Measurements from ENCODE around the gene LRMDA. TPM values are rescaled to one million over a fixed set of nuclear protein-coding genes. Genes with fewer than 3 reads are reported as not detected.

Gene LRMDA
- total RNA-seq, 1 donor from 2014 or later = not detected

DNA sequence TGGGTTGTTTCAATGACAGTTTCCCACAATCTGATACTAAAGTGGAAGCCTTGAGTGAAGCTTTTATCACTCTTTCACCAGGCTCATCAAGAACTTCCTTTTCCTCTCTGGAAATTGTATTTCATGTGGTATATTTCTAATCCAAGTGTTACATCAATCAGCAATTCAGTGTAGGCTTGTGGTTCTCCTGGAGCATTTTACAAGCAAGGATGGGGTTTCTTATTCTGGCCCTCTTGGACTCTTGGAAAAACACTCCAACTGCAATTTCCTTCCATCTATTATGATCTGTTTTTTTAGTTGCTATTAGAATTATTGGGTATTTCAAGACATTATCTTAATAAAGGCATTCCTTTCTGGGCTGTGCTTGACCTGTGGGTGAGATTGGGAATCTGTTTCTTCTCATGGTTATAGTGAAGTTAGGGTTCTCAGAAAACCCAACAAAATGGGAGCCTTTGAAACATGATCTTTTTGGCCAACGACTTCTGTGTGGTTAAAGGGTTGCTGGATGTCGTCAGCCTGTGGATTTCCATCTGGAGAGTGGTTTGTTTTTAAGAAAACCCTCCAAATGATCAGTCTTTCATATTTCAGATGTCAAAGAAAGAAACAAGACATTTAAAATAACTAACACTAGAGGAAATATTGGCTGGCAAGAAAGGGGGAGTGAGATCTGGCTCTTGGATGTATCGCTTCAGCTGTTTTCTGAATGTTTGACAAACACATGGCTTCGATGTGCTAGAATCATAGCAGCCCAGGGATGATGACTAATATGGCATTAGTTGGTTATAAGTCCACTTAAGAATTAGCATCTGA is 540.2 kb downstream of the LRMDA start:
- intact Hi-C loops (cut with micrococcal nuclease) = no loop called here

- intact Hi-C loops (cut with micrococcal nuclease) = no loop called here
These were observed 541.3 kb downstream of the LRMDA start for GRCh38 chr10:75972491-75973276.

DNA sequence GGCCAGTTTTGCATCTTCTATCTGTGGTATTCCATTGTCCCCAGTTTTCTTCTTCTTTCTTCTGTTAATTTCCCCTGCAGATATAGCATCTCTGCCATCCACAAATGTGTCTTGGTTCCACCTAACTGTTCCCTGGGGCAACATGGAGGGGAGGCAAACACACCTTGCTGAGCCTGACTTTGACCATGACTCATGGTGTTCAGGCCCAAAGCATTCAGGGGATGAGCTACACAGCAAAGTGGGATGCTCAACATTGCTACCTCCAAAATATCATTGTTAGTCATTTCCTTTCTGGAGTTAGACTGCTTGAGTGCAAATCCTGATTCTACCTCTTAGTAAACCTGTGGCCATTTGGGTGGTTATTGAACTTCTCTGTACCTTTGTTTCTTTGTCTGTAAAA is 542.7 kb downstream of the LRMDA start:
- intact Hi-C loops (cut with micrococcal nuclease) = no loop called here

DNA sequence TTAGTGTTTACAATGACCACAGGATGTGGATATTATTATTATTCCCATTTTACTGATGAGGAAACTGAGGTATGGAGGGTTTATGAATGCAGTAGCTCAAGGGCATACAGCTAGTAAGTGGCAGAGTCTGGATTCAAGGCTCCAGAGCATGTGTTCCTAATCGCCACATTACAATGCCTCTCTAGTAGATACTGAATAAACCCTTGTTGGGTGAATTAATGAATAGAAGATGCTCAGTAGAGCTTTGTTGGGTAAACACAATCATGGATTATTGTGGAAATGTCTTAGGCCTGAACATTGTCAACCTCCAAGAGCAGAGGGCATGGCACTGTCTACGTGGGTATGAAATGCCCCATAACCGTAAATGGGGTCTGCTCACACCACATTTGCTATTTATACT is 545.3 kb downstream of the LRMDA start:
- intact Hi-C loops (cut with micrococcal nuclease) = no loop called here

GRCh38 chr10:75977139-75977538 is 545.7 kb downstream of the LRMDA start:
- intact Hi-C loops (cut with micrococcal nuclease) = no loop called here

DNA sequence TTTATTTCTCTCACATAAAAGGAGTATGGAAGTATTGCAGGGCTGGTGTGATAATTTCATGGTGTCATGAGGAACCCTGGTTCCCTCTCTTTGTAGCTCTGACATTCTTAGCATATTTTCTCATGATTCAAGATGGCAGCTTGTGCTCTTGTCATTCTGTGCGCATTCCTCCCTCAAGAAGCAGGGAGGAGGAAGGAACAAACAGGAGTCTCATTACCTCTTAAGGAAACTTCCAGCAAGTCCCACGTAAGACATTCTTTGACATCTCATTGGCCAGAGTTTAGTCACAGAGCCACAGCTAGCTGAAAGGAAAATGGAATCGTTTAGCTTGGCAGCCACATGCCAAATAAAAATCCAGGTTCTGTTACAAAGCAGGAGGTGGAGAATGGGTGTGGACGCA is 546.8 kb downstream of the LRMDA start:
- intact Hi-C loops (cut with micrococcal nuclease) = no loop called here

GRCh38 chr10:75980419-75981002 is 549.1 kb downstream of the LRMDA start:
- intact Hi-C loops (cut with micrococcal nuclease) = no loop called here

DNA sequence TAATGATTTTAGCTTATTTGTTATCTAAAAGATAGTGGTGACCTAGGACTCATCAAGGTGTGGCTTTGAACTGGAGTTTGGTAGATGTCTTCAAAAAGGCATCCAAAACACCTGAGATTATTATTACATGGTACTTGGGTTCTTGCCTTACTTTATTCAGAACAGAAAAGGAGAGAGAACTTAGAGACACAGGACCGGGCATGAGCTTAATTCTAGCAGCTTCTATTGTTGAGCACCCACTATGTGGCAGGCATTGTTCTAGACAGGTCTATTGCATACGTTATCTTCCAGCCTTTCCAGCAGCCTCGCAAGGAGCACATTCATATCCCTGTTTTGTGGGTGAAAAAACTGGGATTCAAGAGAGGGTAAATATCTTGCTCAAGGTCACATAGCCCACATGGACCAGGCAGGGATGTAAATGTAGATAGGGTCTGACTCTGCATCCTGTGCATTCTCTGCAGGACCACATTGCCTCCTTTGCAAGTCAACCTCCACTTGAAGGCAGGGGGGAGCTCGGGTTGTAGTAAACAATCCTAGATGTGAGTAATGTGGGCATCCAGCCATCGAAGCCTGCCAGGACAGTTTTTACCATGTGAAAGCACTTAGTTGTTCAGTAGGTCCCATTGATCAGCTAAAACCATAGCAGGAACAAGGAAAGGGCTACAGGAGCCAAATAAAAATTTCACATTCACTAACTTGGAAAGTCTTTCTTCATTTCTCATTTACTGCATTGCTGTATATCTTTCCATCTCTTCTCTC is 551.4 kb downstream of the LRMDA start:
- intact Hi-C loops (cut with micrococcal nuclease) = no loop called here

GRCh38 chr10:75984067-75984466 is 552.6 kb downstream of the LRMDA start:
- intact Hi-C loops (cut with micrococcal nuclease) = no loop called here

- intact Hi-C loops (cut with micrococcal nuclease) = no loop called here
These were observed 556.2 kb downstream of the LRMDA start for GRCh38 chr10:75987616-75988015.

DNA sequence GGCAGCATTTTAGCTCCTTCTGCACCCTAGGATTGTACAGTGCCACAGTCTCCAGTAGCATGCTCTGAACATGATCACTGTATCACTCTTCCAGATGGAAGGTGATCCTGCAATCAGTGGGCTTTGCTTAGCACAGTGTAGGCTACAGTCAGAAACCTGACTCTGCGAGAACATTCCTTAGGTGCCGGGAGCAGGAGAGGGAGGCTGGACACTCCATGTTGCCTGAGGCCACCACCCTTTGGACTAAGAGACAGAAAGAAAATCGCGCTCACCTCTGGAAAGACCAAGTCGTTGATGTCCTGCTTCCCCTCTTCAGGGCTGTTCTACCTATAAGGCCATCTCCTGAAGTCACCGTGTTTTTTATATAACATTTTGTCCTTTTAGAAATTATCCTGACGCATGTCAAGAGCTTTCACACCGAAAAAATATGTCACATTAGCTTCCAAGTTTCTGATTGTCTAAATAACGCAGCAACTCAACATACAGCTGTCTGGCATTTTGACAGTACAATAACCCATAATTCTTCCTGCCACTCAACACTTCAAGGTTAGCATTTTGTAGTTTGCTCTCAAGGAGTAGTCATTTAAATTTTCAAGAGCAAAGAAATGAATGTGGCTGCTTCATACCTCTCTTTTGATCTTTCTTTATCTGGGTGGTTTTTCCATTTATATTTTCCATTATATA is 563.1 kb downstream of the LRMDA start:
- intact Hi-C loops (cut with micrococcal nuclease) = no loop called here

DNA sequence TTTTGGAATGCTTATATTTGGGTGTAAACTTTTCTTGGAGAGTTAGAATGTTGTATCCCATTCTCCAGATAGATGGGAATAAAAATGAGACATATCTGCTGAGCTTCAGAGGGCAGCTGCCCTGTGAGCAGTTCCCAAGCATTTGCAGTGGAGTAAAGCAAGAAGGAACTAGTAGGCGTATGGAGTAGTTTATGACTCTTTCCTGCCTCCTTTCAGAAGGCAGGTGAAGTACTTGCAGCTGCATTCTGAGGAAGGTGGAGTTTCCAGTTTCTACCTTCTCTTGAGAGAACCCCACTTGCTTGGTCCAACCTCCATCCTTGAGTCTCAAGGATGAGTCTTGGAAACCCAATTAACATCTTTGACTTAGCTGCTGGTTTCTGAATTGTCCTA is 563.6 kb downstream of the LRMDA start:
- intact Hi-C loops (cut with micrococcal nuclease) = no loop called here

DNA sequence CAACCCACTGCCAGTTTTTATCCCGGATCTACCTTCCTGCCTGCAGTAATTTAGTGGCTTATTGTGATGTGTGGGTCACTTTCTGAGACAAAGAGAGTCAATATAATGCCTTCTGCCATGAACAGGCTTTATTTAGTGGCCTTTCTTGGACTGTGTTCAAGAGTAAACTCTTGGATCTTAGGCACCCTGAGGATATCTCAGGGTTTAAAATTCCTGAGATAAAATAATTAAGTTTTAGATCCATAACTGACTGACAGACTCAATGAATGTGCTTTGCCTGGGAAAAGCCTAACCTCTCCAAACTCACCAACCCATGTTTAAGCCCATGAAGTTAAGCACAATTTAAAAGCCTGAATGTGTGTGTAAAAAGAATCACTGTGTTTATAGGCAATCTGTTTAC is 564.3 kb downstream of the LRMDA start:
- intact Hi-C loops (cut with micrococcal nuclease) = no loop called here

GRCh38 chr10:75999001-75999400 is 567.6 kb downstream of the LRMDA start:
- intact Hi-C loops (cut with micrococcal nuclease) = no loop called here

GRCh38 chr10:75999515-76000209 is 568.2 kb downstream of the LRMDA start:
- intact Hi-C loops (cut with micrococcal nuclease) = no loop called here

DNA sequence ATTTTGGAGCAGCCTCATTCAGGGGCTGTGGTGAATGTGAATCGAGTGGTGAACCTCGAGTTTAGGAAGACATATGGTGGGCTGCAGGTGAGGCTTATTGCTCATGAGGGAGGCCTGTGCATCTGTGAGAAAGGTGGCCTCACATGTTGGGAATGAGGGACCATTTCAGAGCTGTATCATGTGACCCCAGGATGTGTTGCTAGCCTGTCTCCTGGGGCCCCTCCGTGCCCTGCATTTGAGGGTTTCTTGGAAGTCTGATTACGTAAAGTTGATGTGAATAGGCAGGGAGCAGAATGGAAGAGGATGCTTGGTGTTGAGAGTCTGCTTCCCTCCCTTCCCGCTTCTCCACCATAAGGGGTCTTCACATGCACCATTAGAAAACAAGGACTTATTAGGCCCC is 569.1 kb downstream of the LRMDA start:
- intact Hi-C loops (cut with micrococcal nuclease) = no loop called here

DNA sequence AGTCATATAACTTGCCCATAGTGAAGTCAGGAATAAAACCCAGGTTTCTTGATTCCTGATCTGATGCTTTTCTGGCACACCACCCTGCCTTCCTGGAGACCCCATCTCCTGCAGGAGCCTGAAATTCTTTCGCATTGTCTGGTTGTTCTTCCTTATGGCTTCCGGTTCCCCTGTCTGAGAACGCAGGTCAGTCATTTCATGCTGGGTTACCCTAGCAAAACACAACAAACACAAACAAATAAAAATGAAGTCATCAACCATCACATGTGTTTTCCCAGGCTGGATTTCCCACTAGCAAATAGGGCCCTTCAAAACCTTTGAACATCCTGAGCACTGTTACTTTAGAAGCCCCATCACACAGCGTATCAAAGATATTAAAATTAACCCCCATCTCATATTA is 569.6 kb downstream of the LRMDA start:
- intact Hi-C loops (cut with micrococcal nuclease) = no loop called here

DNA sequence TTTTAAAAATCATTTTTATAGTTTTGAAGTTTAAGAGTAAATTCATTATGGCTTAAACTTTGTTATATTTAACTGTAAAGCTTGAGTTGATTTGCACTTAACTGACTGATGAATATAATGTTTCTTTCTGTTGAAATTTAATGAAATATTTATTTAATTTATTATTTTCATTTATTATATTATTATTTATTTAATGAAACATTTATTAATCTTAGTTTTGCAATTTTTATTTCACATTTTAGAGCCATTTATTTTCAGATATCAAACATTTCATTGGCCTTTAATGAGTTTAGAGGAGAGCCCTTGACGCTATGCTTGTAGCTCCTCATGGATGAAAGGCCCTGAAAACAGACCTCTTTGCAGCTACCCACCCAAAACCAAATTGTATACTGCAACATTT is 570.0 kb downstream of the LRMDA start:
- intact Hi-C loops (cut with micrococcal nuclease) = no loop called here

DNA sequence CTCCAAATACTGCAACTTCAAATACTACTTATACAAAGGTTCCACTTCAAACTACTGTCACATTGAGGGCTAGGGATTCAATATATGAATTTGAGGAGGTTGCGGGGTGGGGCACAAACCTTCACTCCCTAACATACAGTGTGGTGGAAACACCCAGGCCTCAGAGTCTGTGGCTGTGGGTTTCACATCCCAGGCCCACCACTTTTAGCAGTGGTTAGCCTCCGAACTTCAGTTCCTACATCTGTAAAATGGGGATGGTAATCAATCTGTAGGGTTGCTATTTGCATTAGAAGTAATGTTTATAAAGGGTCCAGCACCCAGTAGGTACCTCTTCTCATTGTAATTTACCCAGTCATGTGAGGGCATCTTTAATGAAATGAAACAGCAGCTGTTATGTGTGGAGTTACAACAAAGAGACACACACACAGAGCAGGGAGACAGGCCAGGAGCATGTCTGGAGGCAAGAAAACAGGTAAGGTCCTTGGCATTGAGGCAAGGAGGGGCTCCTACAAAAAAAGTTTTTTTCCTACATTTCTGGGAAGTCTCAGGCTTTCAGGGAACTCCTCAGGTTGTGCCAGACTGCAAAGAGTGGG is 570.9 kb downstream of the LRMDA start:
- intact Hi-C loops (cut with micrococcal nuclease) = no loop called here

- intact Hi-C loops (cut with micrococcal nuclease) = no loop called here
These were observed 576.3 kb downstream of the LRMDA start for GRCh38 chr10:76007667-76008181.
